Brain microvascular endothelial cell (primary cell): Measurements from ENCODE around the gene PDZD11.
"Not testable (repeated sequence)": the region's sequence is repeated elsewhere in the genome, so short reads cannot be mapped to it uniquely, and the experiment has no call there.

Experiments used
- DNase-seq: peaks from one replicate; pipeline ENCODE4 v3.0.0-alpha.2; 2020
- H3K27ac ChIP-seq: fragments of 250-450 bp; sonication (Bioruptor Pico); 2 replicates; pipeline ENCODE4 v1.5.1; 2020; ENCODE audit warnings: mild to moderate bottlenecking, moderate library complexity
- H3K27me3 ChIP-seq: fragments of 250-450 bp; sonication (Bioruptor Pico); replicated peaks from 2 replicates; pipeline ENCODE4 v1.5.1; 2020; ENCODE audit warnings: mild to moderate bottlenecking
- H3K36me3 ChIP-seq: fragments of 250-450 bp; sonication (Bioruptor Pico); replicated peaks from 2 replicates; pipeline ENCODE4 v1.5.1; 2020; ENCODE audit warnings: mild to moderate bottlenecking
- H3K4me3 ChIP-seq: 2 replicates; pipeline ENCODE4 v1.5.1; 2011; ENCODE audit warnings: low read depth, mild to moderate bottlenecking, control low read depth, low read length, moderate library complexity
- CTCF ChIP-seq: IDR thresholded peaks from 2 replicates; pipeline ENCODE4 v1.5.1; 2011; ENCODE audit warnings: low read depth, mild to moderate bottlenecking, moderate library complexity, low read length, control low read depth, inconsistent platforms; ENCODE audit errors: missing control alignments
- in situ Hi-C: cut with HindIII; loops from 2 replicates; pipeline ENCODE4 v1.10.0; 2017; ENCODE audit warnings: low sequenced_read_pairs, low pct_ligation_motif_present

PDZD11 gene

GRCh38 chrX:70324326-70324725, 34.6 kb upstream of the PDZD11 start:
- H3K36me3 ChIP-seq = no peaks in the 10 kb centered on the region
- no peak overlapping the region for H3K4me3 ChIP-seq
- no peaks in the 10 kb centered on the region for H3K27me3 ChIP-seq
- TF ChIP-seq CTCF = no peak
- in situ Hi-C loops = no loop called here
- H3K27ac ChIP-seq = no peak overlapping the region
- no peak for DNase-seq

GRCh38 chrX:70323628-70324027, 33.9 kb upstream of the PDZD11 start:
- H3K27ac ChIP-seq, in situ Hi-C loops, H3K27me3 ChIP-seq, DNase-seq, H3K4me3 ChIP-seq, H3K36me3 ChIP-seq: not testable (repeated sequence)

- Histone ChIP-seq H3K27me3 (no peaks in the 10 kb centered on the region), H3K36me3 (no peaks in the 10 kb centered on the region), H3K4me3 (no peak overlapping the region), H3K27ac (no peak overlapping the region)
- in situ Hi-C loops = no loop called here
- DNase-seq = no peak
- TF ChIP-seq CTCF = no peak
Observed at GRCh38 chrX:70322784-70323183, 33.1 kb upstream of the PDZD11 start.

- no peaks in the 10 kb centered on the region for H3K36me3 ChIP-seq
- in situ Hi-C loops = no loop called here
- peak; percentile 24 for DNase-seq
- H3K4me3 ChIP-seq = no peak overlapping the region
- H3K27ac ChIP-seq = no peak overlapping the region
- TF ChIP-seq CTCF = no peak
- no peaks in the 10 kb centered on the region for H3K27me3 ChIP-seq
Observed at GRCh38 chrX:70313503-70313902, 23.8 kb upstream of the PDZD11 start.

- no peak for TF ChIP-seq CTCF
- in situ Hi-C loops = no loop called here
- DNase-seq = peak; percentile 46
- H3K27me3 ChIP-seq = no peaks in the 10 kb centered on the region
- no peak overlapping the region for H3K4me3 ChIP-seq
- no peaks in the 10 kb centered on the region for H3K36me3 ChIP-seq
- H3K27ac ChIP-seq = peak overlapping the region; percentile 55
Observed at GRCh38 chrX:70301716-70302115, 12.0 kb upstream of the PDZD11 start.

GRCh38 chrX:70293621-70294020, 3.9 kb upstream of the PDZD11 start:
- Histone ChIP-seq H3K27me3 (no peaks in the 10 kb centered on the region), H3K27ac (no peak overlapping the region), H3K36me3 (no peaks in the 10 kb centered on the region), H3K4me3 (no peak overlapping the region)
- DNase-seq = no peak
- in situ Hi-C loops = no loop called here
- TF ChIP-seq CTCF = no peak
